DMS79 treated with DMSO at 0.1 percent for 48 hours (cell line): ENCODE data around the gene LRRC34.

Experiments
- DNase-seq: peaks from one replicate; lab custom pipeline; 2025; lab: John Stamatoyannopoulos, UW

Gene LRRC34, protein sequence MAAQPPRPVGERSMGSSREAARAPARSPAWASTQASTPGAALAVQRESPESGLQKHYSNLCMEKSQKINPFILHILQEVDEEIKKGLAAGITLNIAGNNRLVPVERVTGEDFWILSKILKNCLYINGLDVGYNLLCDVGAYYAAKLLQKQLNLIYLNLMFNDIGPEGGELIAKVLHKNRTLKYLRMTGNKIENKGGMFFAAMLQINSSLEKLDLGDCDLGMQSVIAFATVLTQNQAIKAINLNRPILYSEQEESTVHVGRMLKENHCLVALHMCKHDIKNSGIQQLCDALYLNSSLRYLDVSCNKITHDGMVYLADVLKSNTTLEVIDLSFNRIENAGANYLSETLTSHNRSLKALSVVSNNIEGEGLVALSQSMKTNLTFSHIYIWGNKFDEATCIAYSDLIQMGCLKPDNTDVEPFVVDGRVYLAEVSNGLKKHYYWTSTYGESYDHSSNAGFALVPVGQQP

DNA sequence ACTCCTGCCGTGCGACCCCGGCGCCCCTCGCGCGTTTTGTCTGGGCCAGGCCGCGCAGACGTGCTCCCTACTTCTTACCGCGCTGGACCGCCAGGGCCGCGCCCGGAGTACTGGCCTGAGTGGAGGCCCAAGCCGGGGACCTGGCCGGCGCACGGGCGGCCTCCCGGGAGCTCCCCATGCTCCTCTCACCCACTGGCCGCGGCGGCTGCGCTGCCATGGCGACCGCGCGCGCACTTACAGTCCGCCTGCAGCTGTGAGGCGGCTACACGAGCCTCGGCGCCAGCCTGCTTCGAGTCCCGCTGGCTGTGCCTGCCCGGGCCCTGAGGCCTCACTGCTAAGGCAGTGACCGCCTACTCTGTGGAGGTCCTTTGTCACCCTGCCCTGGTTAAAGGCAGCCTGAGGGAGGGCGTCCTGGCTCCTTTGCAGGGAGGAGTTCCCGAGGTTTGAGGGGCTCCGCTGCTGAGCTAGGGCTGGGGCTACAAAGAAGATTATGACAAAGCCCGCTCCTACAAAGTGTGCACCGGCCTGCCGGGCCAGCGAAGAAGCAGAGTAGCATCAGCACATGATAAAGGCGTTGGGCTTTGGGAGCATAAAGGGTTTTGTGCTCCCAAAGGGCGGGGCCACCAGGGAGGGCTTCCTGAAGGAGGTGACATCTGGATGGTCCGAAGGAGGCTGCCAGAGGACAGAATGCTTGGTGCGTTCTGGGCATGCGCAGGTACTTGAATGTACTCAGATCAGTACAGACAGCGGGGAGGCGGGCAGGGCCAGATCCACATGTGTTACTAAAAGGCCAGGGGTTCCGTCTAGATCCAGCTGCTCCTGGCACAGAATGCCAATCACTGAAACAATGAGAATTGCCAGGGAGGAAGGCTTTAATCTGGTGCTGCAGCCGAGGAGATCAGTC lies at the start of gene LRRC34, which contains the start of gene LRRIQ4:
Gene LRRC34, minus strand, starts transcription at position 573 of the 904 bp plus-strand sequence. Its CDS starts 356 bp downstream, at position 217.
Gene LRRIQ4, plus strand, starts transcription at position 539 of the 904 bp plus-strand sequence. CDS start 9,052 bp downstream, outside the sequence.
- peak; percentile 91 for DNase-seq

DNA sequence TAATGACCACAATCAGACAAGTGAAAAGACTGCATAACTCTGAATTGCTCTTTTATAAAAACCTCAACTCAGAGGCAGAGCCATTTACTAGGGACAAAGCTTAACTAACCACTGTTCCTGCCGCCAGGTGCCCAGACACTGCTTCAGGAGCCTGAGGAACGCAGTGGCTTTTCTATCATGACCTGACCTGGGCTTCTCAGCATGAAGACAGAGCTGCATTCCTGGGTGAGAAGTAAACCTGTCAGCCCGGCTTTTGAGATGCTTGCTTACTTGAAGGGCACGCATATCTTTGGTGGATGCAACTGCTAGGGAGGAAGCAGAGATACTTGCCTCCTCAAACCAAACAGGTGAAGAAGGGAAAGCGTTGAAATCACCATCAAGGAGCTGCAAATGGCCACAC lies 49.2 kb upstream of the LRRC34 start:
- no peak for DNase-seq

DNA sequence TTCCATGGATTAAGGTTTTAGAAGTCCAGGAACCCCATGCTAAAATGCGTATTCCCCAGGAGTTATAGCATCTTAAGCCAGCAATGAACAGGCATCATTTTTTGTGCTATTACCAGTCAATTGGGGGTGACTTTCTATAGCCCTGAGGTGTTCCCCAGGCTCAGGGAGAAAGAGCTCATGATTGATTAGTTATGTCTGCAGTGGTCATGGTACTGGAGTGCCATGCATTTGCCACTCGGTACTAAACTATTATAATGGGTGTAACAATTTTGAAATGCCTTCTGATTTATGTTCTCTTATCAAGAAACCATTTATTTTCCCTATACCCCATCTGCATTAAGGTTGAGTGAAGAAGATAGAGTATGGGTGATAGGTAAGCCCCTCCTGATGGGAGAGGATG lies 45.1 kb upstream of the LRRC34 start:
- DNase-seq: no peak

DNA sequence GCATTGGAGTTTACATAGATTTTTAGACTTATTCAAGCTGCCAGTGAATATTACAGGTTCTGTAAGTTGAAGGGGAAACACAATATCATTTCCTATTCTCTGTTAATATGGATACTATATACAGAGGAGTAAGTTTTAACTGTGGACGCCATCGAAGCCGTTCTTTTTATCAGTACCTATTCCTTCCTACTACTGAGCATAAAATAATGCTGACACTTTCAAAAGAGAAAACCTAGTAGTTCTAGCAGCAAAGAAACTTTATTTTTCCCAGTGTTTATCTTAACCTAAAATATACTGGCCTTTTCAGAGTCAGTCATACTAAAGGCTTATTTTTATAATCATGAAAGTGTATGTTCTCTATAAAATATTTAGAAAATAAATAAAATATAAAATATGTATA lies 42.8 kb upstream of the LRRC34 start:
- DNase-seq: no peak

DNA sequence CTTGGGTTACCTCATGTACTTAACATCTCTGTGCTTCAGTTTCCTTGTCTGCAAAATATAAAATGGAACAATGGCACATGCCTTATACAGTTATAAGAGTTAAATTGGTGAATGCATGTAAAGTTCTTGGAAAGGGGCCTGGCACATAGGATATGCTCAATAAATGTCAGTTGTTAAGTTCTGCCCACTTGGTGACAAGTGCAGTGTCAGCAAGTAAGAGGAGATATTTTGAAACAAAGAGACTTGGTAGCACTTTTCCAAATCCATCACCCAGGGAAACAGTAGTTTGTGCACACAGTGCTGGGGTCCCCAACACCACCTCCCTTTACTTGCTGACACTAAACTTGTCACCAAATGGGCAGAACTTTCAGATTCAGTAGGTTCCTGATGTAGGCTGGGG lies 37.9 kb upstream of the LRRC34 start:
- no peak for DNase-seq

DNA sequence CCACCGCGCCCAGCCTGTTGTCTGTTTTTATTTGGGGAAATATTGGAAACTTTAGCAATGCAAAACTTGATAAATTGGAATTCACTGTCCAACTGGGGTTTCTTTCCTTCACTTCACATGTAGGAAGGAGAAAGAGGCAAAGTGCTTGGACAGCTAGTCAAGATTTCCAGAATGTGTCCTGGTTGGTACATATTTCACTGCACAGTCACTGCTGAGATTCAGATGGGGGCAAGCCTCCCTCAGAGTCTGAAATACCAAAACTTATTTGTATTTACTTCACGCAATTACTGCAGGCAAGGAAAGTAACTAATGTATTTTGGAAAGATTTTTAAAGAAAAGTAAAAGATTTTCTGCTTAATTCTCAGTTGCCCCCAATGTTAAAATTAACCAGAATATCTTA lies 36.0 kb upstream of the LRRC34 start:
- no peak for DNase-seq

DNA sequence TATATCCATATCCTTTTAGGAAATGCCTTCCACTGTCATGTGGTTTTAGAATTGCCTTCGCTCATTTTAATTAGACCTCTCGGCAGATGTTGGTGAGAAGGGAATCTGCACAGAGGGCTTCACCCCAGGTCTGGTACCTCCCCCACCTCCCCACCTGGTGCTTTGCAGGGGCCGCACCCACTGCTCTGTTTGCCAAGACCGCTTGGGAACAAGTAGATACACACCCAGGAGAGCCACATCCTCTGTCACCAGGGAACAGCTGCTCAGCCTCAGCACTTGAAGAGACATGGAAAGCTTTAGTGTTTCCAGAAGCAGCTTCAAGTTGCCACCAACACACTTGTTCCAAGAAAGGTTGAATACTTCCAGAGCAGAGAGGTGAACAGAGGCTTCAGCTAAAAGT lies 35.2 kb upstream of the LRRC34 start:
- peak; percentile 87 for DNase-seq

DNA sequence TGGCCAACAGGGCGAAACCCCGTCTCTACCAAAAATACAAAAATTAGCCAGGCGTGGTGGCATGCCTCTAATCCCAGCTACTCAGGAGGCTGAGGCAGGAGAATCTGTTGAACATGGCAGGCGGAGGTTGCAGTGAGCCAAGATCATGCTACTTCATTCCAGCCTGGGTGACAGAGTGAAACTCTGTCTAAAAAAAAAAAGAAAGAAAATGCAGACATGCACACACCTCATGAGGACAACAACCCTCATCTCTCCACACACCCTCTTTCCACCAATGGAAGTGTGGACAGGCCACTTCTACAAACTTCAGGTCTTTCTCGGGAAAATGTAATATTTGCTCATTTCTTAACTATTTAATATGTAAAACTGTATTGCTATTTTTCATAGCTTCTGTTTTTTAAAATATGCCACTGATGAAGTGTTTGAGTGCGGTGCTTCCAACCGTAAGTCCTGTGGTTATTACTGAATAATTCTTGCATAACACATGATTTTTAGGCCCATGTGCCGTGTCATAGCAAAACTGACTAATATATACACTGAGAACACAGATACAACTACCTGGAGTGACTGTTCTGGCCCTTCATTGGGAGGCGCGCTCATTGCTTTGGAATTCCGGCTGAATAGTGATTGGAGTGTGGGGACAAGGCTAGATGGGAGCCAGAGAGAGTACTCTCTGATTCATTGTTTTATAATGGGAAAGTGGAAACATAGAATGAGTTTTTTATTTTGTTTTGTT lies 33.9 kb upstream of the LRRC34 start:
- DNase-seq: no peak

DNA sequence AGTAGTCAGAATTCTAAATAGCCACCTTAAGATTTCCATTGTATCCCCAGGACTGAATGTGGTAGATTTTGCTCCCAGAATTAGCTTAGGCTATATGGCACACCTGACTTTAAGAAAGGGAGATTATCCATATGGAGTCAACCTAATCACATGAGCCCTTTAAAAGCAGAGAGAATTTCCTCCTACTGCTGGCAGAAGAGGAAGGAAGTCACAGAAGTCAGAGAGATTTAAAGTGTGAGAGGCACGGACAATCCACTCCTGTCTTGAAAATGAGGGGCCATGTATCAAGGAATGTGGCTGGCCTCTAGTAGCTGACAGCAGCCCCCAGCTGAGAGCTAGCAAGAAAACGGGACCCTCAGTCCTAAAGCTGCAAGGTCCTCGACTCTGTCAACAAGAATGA lies 30.3 kb upstream of the LRRC34 start:
- no peak for DNase-seq

DNA sequence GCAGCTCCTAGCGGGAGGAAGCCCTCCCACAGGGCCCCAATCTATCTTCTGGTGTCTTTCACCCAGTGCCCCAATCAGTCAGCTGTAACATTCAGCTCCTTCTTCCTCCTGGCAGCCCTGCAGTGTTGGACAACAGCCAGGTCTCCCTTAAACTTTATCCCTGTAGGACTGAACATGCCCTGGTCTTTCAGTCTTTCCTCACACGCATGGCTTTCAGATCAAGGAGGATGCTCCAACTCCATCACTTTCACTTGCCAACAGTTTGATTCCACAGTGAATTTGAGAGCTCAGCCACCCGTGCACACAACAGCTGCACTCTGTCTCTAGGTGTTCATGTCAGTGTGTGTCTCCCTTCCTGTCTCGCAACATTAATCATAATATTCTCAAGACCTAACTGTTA lies 28.5 kb upstream of the LRRC34 start:
- DNase-seq: peak; percentile 23

DNA sequence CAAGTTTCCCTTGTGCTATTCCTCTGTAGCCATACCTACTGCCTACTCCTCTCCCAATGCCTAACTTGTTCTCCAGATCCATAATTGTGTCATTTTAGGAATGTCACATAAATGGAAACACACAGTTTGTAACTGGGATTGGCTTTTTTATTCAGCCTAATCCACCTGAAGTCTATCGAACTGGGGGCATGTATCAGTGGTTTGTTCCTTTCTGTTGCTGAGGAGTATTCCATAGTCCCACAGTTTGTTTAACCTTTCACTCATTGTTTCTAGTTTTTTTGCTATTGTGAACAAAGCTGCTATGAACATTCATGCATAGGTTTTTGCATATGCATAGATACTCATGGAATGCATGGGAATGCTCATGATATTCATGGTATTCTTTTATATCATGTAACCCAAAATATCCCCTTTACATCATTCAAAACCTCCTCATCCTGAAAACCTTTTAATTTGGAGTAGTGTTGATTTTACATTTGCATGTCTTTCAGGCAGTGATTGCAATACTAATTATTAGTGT lies 25.9 kb upstream of the LRRC34 start:
- DNase-seq: no peak

DNA sequence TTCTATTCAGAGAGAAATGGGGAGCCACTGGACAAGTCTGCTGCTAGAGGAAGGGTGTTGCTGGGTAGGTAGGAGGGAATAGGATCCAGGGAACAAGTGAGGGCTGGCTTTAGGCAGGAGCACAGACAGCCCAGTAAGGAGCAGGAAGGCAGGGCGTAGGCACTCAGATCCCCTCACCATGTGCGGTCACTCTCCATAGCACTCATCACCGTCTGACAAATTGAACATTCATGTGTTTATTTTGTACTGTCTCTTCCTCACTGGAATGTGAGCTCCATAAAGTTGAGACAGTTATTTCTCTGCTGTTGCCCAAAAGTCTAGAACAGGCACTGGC lies 24.2 kb upstream of the LRRC34 start:
- DNase-seq: no peak

DNA sequence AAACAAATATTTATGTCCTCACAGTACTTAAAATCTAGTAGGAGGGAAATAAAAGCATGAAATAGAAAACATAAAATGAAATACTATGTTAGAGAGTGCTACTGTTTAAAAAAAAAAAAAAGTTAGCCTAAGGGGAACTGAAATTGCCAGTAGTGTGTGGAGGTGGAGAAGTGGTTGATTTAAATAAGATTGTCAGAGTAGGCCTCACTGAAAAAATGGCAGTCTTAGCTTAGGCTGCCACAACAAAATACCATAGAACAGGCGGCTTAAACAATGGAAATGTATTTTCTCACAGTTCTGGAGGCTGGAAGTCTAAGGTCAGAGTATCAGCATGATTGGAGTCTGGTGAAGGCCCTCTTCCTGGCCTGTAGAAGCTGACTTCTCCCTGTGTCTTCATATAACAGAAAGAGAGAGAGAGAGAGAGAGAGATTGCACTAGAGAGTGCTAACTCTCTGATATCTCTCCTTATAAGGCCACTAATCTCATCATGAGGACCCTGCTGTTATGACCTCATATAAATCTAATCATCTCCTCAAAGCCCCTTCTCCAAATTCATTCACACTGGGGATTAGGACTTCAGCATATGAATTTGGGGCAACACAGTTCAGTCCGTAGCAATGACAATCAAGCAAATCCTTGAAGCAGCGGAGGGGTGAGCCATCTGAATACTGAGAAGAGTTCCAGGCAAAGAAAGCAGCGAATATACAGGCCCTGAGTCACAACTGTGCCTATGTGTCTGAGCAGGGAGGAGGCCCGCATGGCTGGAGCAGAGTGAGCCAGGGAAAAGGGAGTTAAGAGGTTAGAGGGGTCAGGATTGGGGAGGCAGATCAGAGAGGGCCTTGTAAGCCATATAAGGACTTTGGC lies 23.6 kb upstream of the LRRC34 start:
- no peak for DNase-seq

DNA sequence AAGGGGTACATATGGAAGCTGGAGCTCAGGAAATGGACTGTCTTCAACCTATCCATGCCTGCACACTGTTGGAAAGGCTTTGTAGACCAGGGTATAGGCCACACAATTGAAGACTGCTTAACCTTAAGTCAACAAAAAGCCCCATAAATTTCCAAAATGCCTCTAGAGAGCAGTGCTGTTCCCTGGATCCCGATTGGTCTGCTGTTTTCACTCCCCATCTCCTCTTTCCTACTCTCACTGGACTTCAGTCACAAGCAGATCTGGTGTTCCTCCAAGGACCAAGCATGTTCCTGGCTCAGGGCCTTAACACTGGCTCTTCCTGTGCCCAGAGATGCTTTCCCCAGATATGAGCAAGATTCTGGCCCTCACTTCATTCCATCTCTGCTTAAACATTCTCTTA lies 22.8 kb upstream of the LRRC34 start:
- no peak for DNase-seq

DNA sequence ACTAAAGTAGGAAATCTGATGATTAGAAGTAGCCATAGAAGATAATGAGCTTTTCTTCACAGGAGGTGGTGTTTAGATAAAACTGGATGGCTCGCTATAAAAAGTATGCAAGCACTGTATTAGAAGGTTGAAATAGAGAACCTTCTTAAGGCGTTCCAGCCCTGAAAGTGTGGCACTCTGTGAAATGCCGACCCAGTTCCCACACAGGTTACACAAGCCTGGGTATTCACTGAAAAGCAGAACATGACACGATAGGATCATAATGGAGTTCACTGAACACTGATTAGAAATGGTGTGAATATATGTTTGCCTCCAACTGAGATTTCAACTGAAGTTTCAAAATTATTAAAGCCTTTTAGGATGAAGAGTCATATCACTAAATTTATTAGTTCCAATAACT lies 15.0 kb upstream of the LRRC34 start:
- no peak for DNase-seq

DNA sequence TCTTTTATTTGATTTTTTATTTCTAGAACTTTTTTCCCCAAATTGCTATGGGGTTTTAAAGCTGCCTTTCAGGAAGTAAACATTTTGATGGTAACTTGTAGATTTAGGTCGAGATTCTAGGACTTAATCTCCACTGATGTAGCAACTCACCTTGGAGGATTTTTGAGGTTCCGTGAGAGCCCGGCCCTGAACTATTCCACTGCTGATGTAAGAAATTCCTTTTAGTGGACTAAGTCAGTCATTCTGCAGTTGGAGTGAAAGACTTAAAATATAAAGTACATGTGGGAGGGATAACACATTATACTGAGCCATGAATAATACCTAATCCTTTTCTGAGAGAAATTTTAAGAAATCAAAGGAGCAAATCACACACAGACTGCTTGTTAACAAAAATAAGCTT lies 12.6 kb upstream of the LRRC34 start:
- DNase-seq: no peak

DNA sequence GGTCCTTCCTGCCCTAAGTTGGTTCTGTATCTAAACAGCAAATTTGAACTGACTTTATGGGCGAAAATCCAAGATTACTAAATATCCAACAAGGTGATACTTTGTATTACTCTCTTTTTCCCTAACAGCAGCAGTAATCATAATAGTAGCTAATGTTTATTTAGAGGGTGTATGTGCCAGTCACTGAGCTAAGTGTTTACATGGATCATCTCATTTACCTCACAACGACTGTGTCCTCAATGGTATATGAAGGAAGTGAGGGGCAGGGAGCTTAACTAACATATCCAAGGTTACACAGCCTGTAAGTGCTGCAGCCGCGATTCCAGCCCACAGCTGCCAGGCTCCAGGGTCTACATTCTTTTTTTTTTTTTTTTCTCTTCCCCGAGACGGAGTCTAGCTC lies 10.3 kb upstream of the LRRC34 start:
- peak; percentile 82 for DNase-seq

DNA sequence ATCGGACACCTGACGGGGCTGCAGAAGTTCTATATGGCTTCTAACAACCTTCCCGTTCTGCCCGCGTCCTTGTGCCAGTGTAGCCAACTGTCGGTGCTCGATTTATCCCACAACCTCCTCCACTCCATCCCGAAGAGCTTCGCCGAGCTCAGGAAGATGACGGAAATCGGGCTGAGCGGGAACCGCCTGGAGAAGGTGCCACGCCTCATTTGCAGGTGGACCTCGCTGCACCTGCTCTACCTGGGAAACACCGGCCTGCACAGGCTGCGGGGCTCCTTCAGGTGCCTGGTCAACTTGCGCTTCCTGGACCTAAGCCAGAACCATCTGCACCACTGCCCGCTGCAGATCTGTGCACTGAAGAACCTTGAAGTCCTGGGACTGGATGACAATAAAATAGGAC lies 9.8 kb upstream of the LRRC34 start:
- peak; percentile 82 for DNase-seq

DNA sequence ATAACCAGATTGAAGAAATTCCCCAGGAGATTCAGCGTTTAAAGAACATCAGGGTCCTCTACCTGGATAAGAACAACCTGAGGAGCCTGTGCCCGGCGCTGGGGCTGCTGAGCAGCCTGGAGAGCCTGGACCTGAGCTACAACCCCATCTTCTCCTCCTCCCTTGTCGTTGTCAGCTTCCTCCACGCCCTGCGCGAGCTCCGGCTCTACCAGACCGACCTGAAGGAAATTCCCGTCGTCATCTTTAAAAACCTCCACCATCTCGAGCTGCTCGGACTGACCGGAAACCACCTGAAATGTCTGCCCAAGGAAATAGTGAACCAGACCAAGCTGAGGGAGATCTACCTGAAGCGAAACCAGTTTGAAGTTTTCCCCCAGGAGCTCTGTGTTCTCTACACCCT lies 9.4 kb upstream of the LRRC34 start:
- DNase-seq: peak; percentile 77

DNA sequence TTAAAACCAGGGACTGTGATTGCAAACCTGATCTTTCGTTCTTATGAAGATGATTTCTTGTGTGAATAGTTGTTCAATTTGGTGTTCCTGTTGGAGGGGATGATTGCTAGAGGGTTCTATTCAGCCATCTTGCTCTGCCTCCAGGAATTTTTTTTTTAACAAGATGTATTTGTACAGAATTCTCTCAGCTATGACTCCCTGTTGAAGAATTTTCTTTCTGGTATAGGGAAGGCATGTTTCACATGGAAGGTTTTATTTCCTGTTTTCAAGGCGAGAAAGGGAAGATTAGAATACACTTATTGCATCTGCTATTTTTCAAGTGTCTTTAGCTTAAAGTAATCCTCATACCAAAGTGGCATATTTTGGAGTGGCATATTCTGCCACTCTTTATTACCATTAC lies 5.6 kb upstream of the LRRC34 start:
- DNase-seq: no peak

DNA sequence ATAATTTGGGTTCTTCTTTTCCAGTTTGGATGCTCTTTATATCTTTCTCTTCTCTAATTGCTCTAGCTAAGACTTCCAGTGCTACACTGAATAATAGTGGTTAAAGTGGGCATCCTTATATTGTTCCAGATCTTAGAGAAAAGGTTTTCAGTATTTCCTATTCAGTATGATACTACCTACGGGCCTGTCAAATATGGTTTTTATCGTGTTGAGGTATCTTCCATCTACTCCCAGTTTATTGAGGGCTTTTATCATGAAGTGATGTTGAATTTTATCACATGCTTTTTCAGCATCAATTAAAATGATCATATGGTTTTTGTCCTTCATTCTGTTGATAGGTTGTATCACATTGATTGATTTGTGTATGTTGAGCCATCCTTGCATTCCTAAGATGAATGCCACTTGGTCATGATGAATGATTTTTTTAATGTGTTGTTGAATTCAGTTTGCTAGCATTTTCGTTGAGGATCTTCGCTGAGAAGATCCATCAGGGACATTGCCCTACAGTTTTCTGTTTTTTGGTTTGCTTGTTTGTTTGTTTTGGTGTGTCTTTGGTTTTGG lies 3.0 kb upstream of the LRRC34 start:
- DNase-seq: no peak
